SK-N-SH treated with all-trans-retinoic acid at 6 μM for 48 hours (cell line): ENCODE results near the gene CRISP3.

Experiments
- ARNTL ChIP-seq: fragments of 450-650 bp; formaldehyde crosslinking; IDR thresholded peaks from 2 replicates; pipeline ENCODE4 v1.5.0; 2020; ENCODE audit warnings: low read depth, mild to moderate bottlenecking, moderate library complexity, borderline replicate concordance
- CSDC2 ChIP-seq: fragments of 250-450 bp; sonication (Bioruptor Pico); IDR thresholded peaks from 2 replicates; pipeline ENCODE4 v1.5.0; 2020; ENCODE audit warnings: mild to moderate bottlenecking, moderate library complexity
- ESRRG ChIP-seq: fragments of 250-450 bp; sonication (Bioruptor Pico); IDR thresholded peaks from 2 replicates; pipeline ENCODE4 v1.6.1; 2021; ENCODE audit warnings: mild to moderate bottlenecking
- ISL1 ChIP-seq: fragments of 250-450 bp; sonication (Bioruptor Pico); IDR thresholded peaks from 2 replicates; pipeline ENCODE4 v2.1.2; 2022; ENCODE audit warnings: mild to moderate bottlenecking, moderate library complexity
- PATZ1 ChIP-seq: fragments of 250-450 bp; sonication (Bioruptor Pico); IDR thresholded peaks from 2 replicates; pipeline ENCODE4 v1.8.0; 2020; ENCODE audit warnings: mild to moderate bottlenecking, moderate library complexity, borderline replicate concordance
- PPARA ChIP-seq: fragments of 250-450 bp; sonication (Bioruptor Pico); IDR thresholded peaks from 2 replicates; pipeline ENCODE4 v1.5.0; 2020; ENCODE audit warnings: mild to moderate bottlenecking, borderline replicate concordance
- RARB ChIP-seq: fragments of 250-450 bp; sonication (Bioruptor Pico); IDR thresholded peaks from 2 replicates; pipeline ENCODE4 v1.8.0; 2021; ENCODE audit warnings: mild to moderate bottlenecking, moderate library complexity
- SNAI2 ChIP-seq: fragments of 250-450 bp; sonication (Bioruptor Pico); IDR thresholded peaks from 2 replicates; pipeline ENCODE4 v1.5.0; 2020; ENCODE audit warnings: mild to moderate bottlenecking, moderate library complexity
- TCF4 ChIP-seq: fragments of 250-450 bp; sonication (Bioruptor Pico); IDR thresholded peaks from 2 replicates; pipeline ENCODE4 v1.8.0; 2021; ENCODE audit warnings: mild to moderate bottlenecking, moderate library complexity, borderline replicate concordance
- TSHZ2 ChIP-seq: fragments of 250-450 bp; sonication (Bioruptor Pico); IDR thresholded peaks from 2 replicates; pipeline ENCODE4 v1.5.0; 2020; ENCODE audit warnings: mild to moderate bottlenecking, moderate library complexity
- ZFP3 ChIP-seq: fragments of 250-450 bp; sonication (Bioruptor Pico); IDR thresholded peaks from 2 replicates; pipeline ENCODE4 v1.5.0; 2020; ENCODE audit warnings: mild to moderate bottlenecking, moderate library complexity
- ZFP30 ChIP-seq: fragments of 450-650 bp; formaldehyde crosslinking; IDR thresholded peaks from 2 replicates; pipeline ENCODE4 v1.5.0; 2022; ENCODE audit warnings: mild to moderate bottlenecking, moderate library complexity

GRCh38 chr6:49730251-49730650 lies 13.9 kb downstream of the CRISP3 start:
- TF ChIP-seq CSDC2 (CRISPR knock-in tag) (no peak), ARNTL (CRISPR knock-in tag) (no peak), PATZ1 (CRISPR knock-in tag) (no peak), ZFP3 (CRISPR knock-in tag) (no peak), ESRRG (CRISPR knock-in tag) (no peak), TCF4 (no peak), SNAI2 (no peak), TSHZ2 (CRISPR knock-in tag) (no peak), ISL1 (CRISPR knock-in tag) (no peak), ZFP30 (CRISPR knock-in tag) (no peak), RARB (no peak), PPARA (CRISPR knock-in tag) (no peak)
